NCI-H1417 (cell line): ENCODE data around the gene PSMA8.
"Not testable (repeated sequence)": the region's sequence is repeated elsewhere in the genome, so short reads cannot be mapped to it uniquely, and the experiment has no call there.

ENCODE experiments used
- DNase-seq, 3 experiments: peaks; one replicate each; lab custom pipeline; 2025; lab: John Stamatoyannopoulos, UW

PSMA8 gene

GRCh38 chr18:26133652-26134051 is at the start of gene PSMA8:
PSMA8 (plus strand) TSS chr18:26133869; CDS start chr18:26133966, 97 bp downstream.
- no peak for DNase-seq

GRCh38 chr18:26085056-26085455 is 48.6 kb upstream of the PSMA8 start:
- no peak for DNase-seq

GRCh38 chr18:26086959-26087358 is 46.7 kb upstream of the PSMA8 start:
- no peak for DNase-seq

GRCh38 chr18:26088487-26088886 is 45.2 kb upstream of the PSMA8 start:
- peak in 1 of 3 experiments; percentile 34 for DNase-seq

GRCh38 chr18:26089293-26090129 is 44.2 kb upstream of the PSMA8 start:
- DNase-seq: peak in 2 of 3 experiments; percentile 82 to 83

GRCh38 chr18:26090130-26091046 is 43.3 kb upstream of the PSMA8 start, which contains the start of gene SS18:
SS18 (minus strand) TSS chr18:26090613; CDS start chr18:26090569, 44 bp downstream.
- DNase-seq: peak; percentile 82 to 97 (median 97)

GRCh38 chr18:26091047-26091630 is 42.5 kb upstream of the PSMA8 start:
- DNase-seq: peak in 2 of 3 experiments; percentile 58 to 95

- no peak for DNase-seq
Observed at GRCh38 chr18:26096852-26097251, 36.8 kb upstream of the PSMA8 start.

- no peak for DNase-seq
Observed at GRCh38 chr18:26097563-26097962, 36.1 kb upstream of the PSMA8 start.

- no peak for DNase-seq
Observed at GRCh38 chr18:26103579-26103978, 30.1 kb upstream of the PSMA8 start.

GRCh38 chr18:26104035-26104434 is 29.6 kb upstream of the PSMA8 start:
- DNase-seq: no peak

- no peak for DNase-seq
Observed at GRCh38 chr18:26119246-26119645, 14.4 kb upstream of the PSMA8 start.

- no peak for DNase-seq
Observed at GRCh38 chr18:26121476-26121875, 12.2 kb upstream of the PSMA8 start.

GRCh38 chr18:26121994-26122393 is 11.7 kb upstream of the PSMA8 start:
- not testable (repeated sequence) for DNase-seq

GRCh38 chr18:26127786-26128185 is 5.9 kb upstream of the PSMA8 start:
- DNase-seq: no peak

GRCh38 chr18:26128192-26128591 is 5.5 kb upstream of the PSMA8 start:
- DNase-seq: not testable (repeated sequence)

- DNase-seq: no peak
Observed at GRCh38 chr18:26134107-26134506, 438 bp downstream of the PSMA8 start.

GRCh38 chr18:26135548-26135947 is 1.9 kb downstream of the PSMA8 start:
- DNase-seq: no peak

GRCh38 chr18:26157326-26157725 is 23.7 kb downstream of the PSMA8 start:
- no peak for DNase-seq

- peak in 1 of 3 experiments; percentile 30 for DNase-seq
Observed at GRCh38 chr18:26159353-26159752, 25.7 kb downstream of the PSMA8 start.

GRCh38 chr18:26164571-26164970 is 30.9 kb downstream of the PSMA8 start:
- DNase-seq: no peak

GRCh38 chr18:26167592-26167991 is 33.9 kb downstream of the PSMA8 start:
- DNase-seq: not testable (repeated sequence)
